ENCODE measurements around the gene PDGFA.
"Not testable (repeated sequence)": the region's sequence is repeated elsewhere in the genome, so short reads cannot be mapped to it uniquely, and the experiment has no call there.

Gene PDGFA

DNA sequence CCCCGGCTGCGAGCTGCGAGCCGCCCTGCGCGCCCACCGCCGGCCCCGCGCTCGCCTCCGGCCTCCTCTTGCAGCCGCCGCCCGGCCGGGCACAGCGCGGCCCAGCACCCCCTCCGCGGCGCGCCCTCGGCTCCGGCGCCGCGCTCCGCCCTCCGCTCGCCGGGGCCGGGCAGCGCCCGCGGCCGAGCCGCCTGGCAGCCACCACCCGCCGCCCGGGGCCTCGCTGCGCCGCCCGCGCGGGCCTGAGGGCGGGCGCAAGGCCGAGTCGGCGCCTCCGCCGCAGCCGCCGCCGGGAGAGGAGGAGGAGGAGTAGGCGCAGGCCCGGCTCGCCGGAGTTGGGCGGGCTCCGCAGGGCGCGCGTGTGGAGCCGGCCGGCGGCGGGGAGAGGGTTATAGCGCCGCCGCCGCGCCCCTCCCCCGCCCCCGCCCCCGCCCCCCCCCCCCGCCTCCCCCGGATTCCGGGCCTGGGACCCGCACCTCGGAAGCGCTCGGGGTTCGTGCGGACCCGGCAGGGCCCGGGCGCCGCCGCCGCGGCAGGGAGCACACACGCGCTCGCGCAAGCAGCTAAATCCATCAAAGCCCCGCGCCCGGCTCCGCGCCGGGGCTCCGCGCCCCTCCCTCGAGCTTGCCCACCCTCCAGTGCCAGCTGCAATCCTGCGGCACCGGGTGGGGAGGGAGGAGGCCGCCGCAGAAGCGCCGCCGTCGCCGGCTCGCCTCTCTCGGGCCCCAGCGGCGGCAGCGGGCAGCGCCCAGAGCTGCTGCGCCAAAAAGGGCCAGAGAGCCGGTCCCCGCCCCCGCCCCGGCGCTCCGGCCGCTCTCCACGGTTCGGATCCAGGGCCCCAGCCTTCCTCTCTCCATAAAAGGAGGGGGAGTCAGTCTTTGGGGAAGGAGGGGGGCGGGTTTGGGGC, at the start of gene PDGFA:
Gene PDGFA (minus strand): TSS at position 363 of the 907 bp plus-strand sequence. CDS start 845 bp downstream, outside the sequence.
- DNase-seq = no peak

DNA sequence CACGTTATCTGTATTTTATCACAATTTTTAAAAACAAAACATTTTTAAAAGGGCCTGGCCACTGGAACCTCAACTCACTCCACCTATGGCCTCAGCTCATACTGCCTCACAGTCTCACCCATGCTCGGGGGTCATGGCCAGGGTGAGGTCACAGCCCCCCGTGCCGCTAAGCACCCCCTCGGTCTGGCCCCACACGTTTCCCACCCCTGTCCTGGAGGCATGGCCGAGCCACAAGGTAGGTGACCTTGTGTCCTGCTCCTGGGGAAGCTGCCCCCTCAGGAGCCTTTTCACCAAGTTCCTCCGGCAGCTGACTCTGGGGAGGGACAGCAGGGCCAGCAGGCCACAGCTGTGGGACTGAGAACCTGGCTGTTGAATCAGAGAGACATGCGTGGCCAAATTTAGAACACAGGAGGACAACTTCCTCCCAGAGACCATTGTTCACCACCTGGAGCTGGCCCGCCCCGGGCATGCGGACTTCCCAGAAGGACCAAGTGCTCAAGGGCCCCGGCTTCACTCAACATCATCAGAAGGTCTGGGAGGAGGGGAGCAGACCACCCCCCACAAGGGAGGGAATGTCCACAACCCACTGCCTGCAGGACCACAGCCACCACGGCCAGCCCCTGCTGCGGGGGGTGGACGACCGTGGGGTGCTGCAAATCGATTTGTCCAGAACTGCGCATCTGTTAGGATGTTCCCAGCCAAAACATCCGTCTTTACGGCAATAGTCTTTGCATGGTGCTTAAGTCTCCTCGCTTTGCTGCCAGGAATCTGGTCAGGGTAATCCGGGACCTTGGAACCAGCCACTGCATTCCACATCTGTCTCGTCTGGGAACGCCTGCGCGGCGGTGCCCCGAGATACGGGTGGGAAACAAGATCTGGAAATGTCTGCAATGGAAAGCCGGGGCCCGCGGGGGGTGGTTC, 48.6 kb upstream of the PDGFA start:
- no peak for DNase-seq

GRCh38 chr7:567305-567883, 47.7 kb upstream of the PDGFA start:
- DNase-seq = no peak

GRCh38 chr7:566100-566499, 46.5 kb upstream of the PDGFA start:
- DNase-seq = no peak

- DNase-seq = no peak
Measured at GRCh38 chr7:564176-564865, 44.7 kb upstream of the PDGFA start.

DNA sequence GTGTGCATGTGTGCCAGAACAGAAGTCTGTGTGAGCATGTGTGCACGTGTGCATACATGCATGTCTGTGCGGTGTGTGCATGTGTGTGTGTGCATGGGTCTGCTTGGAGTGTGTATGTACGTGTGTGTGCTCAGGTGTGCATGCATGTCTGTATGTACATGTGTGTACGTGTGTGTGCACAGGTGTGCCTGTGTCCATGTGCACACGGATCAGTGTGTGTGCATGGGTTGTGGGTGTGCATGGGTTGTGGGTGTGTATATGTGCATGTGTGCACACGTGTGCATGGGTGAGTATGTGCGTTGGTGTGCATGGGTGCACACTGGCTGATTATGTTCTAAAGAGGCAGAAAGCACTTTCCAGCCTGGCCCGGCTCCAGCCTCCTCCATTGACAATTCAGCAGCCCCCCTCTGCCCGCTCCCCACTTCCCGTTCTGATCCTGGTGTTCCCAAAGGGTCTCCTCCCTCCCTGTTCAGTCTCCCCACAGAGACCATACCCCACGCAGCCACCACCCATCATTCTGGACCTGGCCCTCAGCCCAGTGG, 44.1 kb upstream of the PDGFA start:
- DNase-seq = no peak

GRCh38 chr7:562789-563628, 43.4 kb upstream of the PDGFA start:
- DNase-seq = no peak

DNA sequence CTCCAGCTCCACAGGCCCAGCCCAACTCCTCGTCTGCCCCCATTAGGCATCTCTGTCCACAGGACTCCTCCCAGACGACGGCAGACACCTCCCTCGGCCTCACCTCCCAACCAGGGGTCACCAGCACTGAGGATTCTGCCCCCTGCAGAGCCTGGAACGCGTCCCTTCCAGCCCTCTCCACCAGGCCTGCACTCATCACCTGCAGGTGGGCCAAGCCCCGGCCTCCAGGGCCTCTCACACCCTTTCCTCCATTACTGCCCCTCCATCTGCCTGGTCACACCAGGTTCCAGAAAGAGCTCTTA, 42.7 kb upstream of the PDGFA start:
- DNase-seq = no peak

- no peak for DNase-seq
Measured at GRCh38 chr7:561631-562373, 42.2 kb upstream of the PDGFA start.

DNA sequence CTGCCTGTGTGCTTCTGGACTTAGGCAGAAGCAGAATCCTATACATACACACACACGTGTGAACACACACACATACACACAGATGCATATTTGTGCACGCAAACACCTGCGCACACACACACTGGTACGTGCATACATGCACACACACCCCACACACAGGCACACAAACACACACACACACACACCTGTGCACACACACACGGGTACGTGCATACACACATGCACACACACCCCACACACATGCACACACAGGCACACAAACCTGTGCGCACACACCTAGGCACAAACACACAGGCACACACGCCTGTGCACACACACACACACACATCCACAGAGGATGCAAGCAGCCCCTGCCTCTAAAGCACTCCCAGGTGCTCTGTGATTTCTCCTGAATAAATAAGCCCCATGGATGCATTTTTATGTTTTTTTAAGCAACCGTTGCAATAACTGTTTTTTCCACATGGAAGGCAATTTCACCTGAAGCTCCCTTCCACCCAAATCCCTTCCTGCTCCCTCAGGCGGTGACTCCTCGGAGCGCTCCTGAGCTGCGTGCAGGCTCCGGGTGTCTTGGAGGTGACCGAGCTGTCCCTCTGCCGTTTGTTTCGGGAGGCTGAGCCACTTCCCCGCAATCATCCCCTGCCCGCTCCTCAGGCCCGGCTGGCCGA, 41.5 kb upstream of the PDGFA start:
- DNase-seq = no peak

GRCh38 chr7:559396-559705, 39.7 kb upstream of the PDGFA start:
- no peak for DNase-seq

DNA sequence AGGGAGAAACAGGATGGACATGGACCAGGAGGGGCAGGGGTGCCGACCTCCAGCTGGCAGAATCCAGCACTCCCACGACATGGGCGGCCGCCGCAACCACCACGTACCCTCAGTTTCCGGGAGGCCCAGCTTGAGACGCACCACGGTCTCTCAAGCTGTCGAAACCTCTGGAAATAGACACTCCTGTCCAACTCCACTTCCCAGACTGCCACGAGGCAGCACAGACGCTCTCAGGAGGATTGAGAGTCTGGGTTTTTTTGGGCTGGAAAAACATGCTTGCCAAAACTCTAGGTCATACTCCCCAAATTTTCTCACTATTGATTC, 37.9 kb upstream of the PDGFA start:
- no peak for DNase-seq

GRCh38 chr7:556837-557557, 37.4 kb upstream of the PDGFA start:
- no peak for DNase-seq

GRCh38 chr7:556291-556826, 36.7 kb upstream of the PDGFA start:
- DNase-seq = no peak

- no peak for DNase-seq
Measured at GRCh38 chr7:555551-556160, 36.0 kb upstream of the PDGFA start.

GRCh38 chr7:553636-554111, 34.0 kb upstream of the PDGFA start:
- DNase-seq = no peak

- DNase-seq = no peak
Measured at GRCh38 chr7:552868-553635, 33.4 kb upstream of the PDGFA start.

DNA sequence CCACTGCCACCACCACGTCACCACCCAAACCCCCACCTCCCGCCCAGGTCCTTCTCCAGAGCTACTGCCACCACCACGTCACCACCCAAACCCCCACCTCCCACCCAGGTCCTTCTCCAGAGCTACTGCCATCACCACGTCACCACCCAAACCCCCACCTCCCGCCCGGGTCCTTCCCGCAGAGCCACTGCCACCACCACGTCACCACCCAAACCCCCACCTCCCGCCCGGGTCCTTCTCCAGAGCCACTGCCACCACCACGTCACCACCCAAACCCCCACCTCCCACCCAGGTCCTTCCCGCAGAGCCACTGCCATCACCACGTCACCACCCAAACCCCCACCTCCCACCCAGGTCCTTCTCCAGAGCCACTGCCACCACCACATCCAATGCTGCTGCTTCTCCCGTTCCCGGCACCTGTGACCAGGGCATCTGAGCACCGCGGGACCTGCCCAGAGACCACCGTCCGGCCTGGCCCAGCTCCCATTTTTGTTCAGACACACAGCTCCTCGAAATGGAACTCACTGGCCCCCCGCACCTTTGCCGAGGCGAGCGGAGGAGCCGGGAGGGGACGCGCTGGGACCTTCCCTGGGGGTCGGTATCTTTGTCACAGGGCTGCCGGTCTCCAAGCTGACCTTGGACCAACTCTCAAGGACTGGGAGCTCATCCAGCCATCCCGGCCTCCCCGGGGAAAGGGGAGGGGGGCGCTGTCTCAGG, 32.7 kb upstream of the PDGFA start:
- not testable (repeated sequence) for DNase-seq
